ENCODE data around the gene CMTM4.

CMTM4 gene

GRCh38 chr16:66706506-66706880, 9.9 kb upstream of the CMTM4 start:
- Histone ChIP-seq H3K4me3 (ENCODE audit: severe bottlenecking) (no peak overlapping the region), H3K36me3 (ENCODE audit: low read depth) (no peaks in the 10 kb centered on the region), H3K9me3 (ENCODE audit: severe bottlenecking) (peaks cover 4% of the 10 kb centered on the region), H3K27ac (ENCODE audit: poor library complexity, severe bottlenecking) (no peak overlapping the region), H3K4me1 (ENCODE audit: insufficient read depth, poor library complexity, severe bottlenecking) (no peaks in the 10 kb centered on the region), H3K27me3 (ENCODE audit: insufficient read depth, poor library complexity, severe bottlenecking) (no peaks in the 10 kb centered on the region)
- ATAC-seq (ENCODE audit: low read depth) (no peak), DNase-seq (ENCODE audit: low spot score) (no peak)
- TF ChIP-seq, protein P1, sequence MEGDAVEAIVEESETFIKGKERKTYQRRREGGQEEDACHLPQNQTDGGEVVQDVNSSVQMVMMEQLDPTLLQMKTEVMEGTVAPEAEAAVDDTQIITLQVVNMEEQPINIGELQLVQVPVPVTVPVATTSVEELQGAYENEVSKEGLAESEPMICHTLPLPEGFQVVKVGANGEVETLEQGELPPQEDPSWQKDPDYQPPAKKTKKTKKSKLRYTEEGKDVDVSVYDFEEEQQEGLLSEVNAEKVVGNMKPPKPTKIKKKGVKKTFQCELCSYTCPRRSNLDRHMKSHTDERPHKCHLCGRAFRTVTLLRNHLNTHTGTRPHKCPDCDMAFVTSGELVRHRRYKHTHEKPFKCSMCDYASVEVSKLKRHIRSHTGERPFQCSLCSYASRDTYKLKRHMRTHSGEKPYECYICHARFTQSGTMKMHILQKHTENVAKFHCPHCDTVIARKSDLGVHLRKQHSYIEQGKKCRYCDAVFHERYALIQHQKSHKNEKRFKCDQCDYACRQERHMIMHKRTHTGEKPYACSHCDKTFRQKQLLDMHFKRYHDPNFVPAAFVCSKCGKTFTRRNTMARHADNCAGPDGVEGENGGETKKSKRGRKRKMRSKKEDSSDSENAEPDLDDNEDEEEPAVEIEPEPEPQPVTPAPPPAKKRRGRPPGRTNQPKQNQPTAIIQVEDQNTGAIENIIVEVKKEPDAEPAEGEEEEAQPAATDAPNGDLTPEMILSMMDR (IDR thresholded peaks at IDR 0.05; ENCODE audit: poor library complexity, severe bottlenecking), result no peak

GRCh38 chr16:66705790-66706505, 9.4 kb upstream of the CMTM4 start:
- ATAC-seq (ENCODE audit: low read depth) (no peak), DNase-seq (ENCODE audit: low spot score) (no peak)

GRCh38 chr16:66703406-66704215, 7.1 kb upstream of the CMTM4 start:
- Histone ChIP-seq H3K36me3 (ENCODE audit: low read depth) (no peaks in the 10 kb centered on the region), H3K27me3 (ENCODE audit: insufficient read depth, poor library complexity, severe bottlenecking) (no peaks in the 10 kb centered on the region), H3K4me1 (ENCODE audit: insufficient read depth, poor library complexity, severe bottlenecking) (no peaks in the 10 kb centered on the region), H3K4me3 (ENCODE audit: severe bottlenecking) (no peak overlapping the region), H3K27ac (ENCODE audit: poor library complexity, severe bottlenecking) (no peak overlapping the region), H3K9me3 (ENCODE audit: severe bottlenecking) (peaks cover 2% of the 10 kb centered on the region)
- no peak for DNase-seq (ENCODE audit: low spot score)
- ATAC-seq (ENCODE audit: low read depth), result peak; percentile 49
- TF ChIP-seq, protein P1 (IDR thresholded peaks at IDR 0.05; ENCODE audit: poor library complexity, severe bottlenecking), result no peak

More at GRCh38 chr16:66705790-66706505, 9.4 kb upstream of the CMTM4 start:
- no peaks in the 10 kb centered on the region for H3K27me3 ChIP-seq (ENCODE audit: insufficient read depth, poor library complexity, severe bottlenecking)
- TF ChIP-seq, protein P1 (IDR thresholded peaks at IDR 0.05; ENCODE audit: poor library complexity, severe bottlenecking), result no peak
- no peak overlapping the region for H3K4me3 ChIP-seq (ENCODE audit: severe bottlenecking)
- no peaks in the 10 kb centered on the region for H3K4me1 ChIP-seq (ENCODE audit: insufficient read depth, poor library complexity, severe bottlenecking)
- H3K9me3 ChIP-seq (ENCODE audit: severe bottlenecking), result peaks cover 2% of the 10 kb centered on the region
- no peak overlapping the region for H3K27ac ChIP-seq (ENCODE audit: poor library complexity, severe bottlenecking)
- no peaks in the 10 kb centered on the region for H3K36me3 ChIP-seq (ENCODE audit: low read depth)

DNA sequence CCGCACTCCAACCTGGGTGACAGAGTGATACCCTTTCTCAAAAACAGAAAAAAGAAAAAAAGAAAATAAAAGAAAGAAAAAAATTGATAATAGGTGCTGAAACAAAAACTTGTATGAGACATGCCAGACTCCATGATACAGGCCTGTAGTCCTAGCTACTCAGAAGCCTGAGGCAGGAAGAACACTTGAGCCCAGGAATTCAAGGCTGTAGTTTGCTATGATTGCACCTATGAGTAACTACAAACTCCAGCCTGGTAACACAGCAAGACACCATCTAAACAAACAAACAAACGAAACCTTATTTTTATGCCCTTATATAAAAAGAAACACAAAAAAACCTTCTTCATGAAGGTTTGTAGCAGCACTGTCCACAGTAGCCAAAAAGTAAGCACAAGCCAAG, 5.0 kb upstream of the CMTM4 start:
- H3K27ac ChIP-seq (ENCODE audit: poor library complexity, severe bottlenecking), result no peak overlapping the region
- DNase-seq (ENCODE audit: low spot score) (no peak), ATAC-seq (ENCODE audit: low read depth) (no peak)
- no peak overlapping the region for H3K4me3 ChIP-seq (ENCODE audit: severe bottlenecking)
- H3K36me3 ChIP-seq (ENCODE audit: low read depth), result no peaks in the 10 kb centered on the region
- no peaks in the 10 kb centered on the region for H3K27me3 ChIP-seq (ENCODE audit: insufficient read depth, poor library complexity, severe bottlenecking)
- peaks cover 2% of the 10 kb centered on the region for H3K9me3 ChIP-seq (ENCODE audit: severe bottlenecking)
- TF ChIP-seq, protein P1 (IDR thresholded peaks at IDR 0.05; ENCODE audit: poor library complexity, severe bottlenecking), result no peak
- no peaks in the 10 kb centered on the region for H3K4me1 ChIP-seq (ENCODE audit: insufficient read depth, poor library complexity, severe bottlenecking)

Measured in RWPE2 (cell line).